HG02852 (cell line): ENCODE measurements around the gene GFPT1.
"Not testable (repeated sequence)": the region's sequence is repeated elsewhere in the genome, so short reads cannot be mapped to it uniquely, and the experiment has no call there.

Experiments used
- ATAC-seq: cut with Tn5 transposase; IDR thresholded peaks from one replicate; pipeline ENCODE4 v1.9.1; 2021; ENCODE audit warnings: mild to moderate bottlenecking, moderate library complexity; ENCODE audit not compliant: unreplicated experiment

The GFPT1 gene

GRCh38 chr2:69384618-69385081 is 2.4 kb downstream of the GFPT1 start:
- no peak for ATAC-seq

GRCh38 chr2:69383176-69383812 is 3.7 kb downstream of the GFPT1 start:
- no peak for ATAC-seq

GRCh38 chr2:69382547-69382946 is 4.5 kb downstream of the GFPT1 start:
- no peak for ATAC-seq

- no peak for ATAC-seq
Measured at GRCh38 chr2:69381337-69381737, 5.7 kb downstream of the GFPT1 start.

GRCh38 chr2:69380072-69380917 is 6.7 kb downstream of the GFPT1 start:
- no peak for ATAC-seq

- no peak for ATAC-seq
Measured at GRCh38 chr2:69376403-69376802, 10.6 kb downstream of the GFPT1 start.

GRCh38 chr2:69375494-69376353 is 11.3 kb downstream of the GFPT1 start:
- no peak for ATAC-seq

- no peak for ATAC-seq
Measured at GRCh38 chr2:69372767-69373166, 14.3 kb downstream of the GFPT1 start.

GRCh38 chr2:69369802-69370201 is 17.2 kb downstream of the GFPT1 start:
- no peak for ATAC-seq

GRCh38 chr2:69368588-69368987 is 18.4 kb downstream of the GFPT1 start:
- no peak for ATAC-seq

GRCh38 chr2:69359371-69359770 is 27.7 kb downstream of the GFPT1 start:
- ATAC-seq = no peak

GRCh38 chr2:69358914-69359313 is 28.1 kb downstream of the GFPT1 start:
- ATAC-seq = no peak

GRCh38 chr2:69356471-69356870 is 30.6 kb downstream of the GFPT1 start:
- ATAC-seq = no peak

- not testable (repeated sequence) for ATAC-seq
Measured at GRCh38 chr2:69354976-69355375, 32.1 kb downstream of the GFPT1 start.

GRCh38 chr2:69353360-69353759 is 33.7 kb downstream of the GFPT1 start:
- no peak for ATAC-seq

GRCh38 chr2:69348781-69349180 is 38.2 kb downstream of the GFPT1 start:
- no peak for ATAC-seq

GRCh38 chr2:69345434-69345833 is 41.6 kb downstream of the GFPT1 start:
- no peak for ATAC-seq

GRCh38 chr2:69344305-69344704 is 42.7 kb downstream of the GFPT1 start:
- no peak for ATAC-seq

- no peak for ATAC-seq
Measured at GRCh38 chr2:69340101-69340775, 46.8 kb downstream of the GFPT1 start.

- ATAC-seq = no peak
Measured at GRCh38 chr2:69335311-69335710, 51.7 kb downstream of the GFPT1 start.

GRCh38 chr2:69333352-69333751 is 53.7 kb downstream of the GFPT1 start:
- no peak for ATAC-seq
